Epithelial cell of proximal tubule (primary cell): ENCODE data around the gene TFDP1. TPM values are rescaled to one million over a fixed set of nuclear protein-coding genes. Genes with fewer than 3 reads are reported as not detected.

Experiments used
- DNase-seq: peaks from one replicate; pipeline ENCODE4 v3.0.0-alpha.2; 2011; ENCODE audit warnings: low read depth
- H3K4me3 ChIP-seq: 2 replicates; pipeline ENCODE4 v1.5.1; 2011; ENCODE audit warnings: low read depth, mild to moderate bottlenecking, low read length
- total RNA-seq: library from RNA; depleted of rRNA; stranded (reverse); fragments of >200 nt; gene quantifications from 2 replicates; pipeline ENCODE4 v1.2.3, GENCODE V29; 2015
- TF ChIP-seq, protein P1 (sequence below): conservative IDR thresholded peaks from 2 replicates; pipeline ENCODE4 v1.5.1; 2012; ENCODE audit warnings: low read depth, mild to moderate bottlenecking, low read length

Gene TFDP1
- total RNA-seq, 1 donor from 2014 or later, result 105 TPM

DNA sequence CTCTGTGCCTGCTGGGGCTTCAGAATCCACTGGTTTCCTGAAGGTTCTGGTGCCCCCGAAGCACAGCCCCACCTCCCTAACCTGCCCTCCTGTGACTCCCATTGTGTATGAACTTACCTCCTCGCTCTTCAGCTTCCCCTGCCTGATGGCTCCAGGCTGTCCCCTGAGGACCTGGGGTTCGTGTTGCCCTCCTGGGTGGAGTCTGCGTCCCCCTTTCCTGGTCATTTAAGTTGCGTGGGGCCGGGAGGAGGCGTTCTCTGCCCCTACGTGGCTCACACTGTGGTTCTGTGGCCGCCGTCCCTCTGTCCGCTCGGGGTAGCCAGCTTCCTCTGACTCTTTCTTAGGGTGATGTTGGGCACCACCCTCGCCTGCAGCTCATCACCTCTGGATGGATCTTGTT, 13.9 kb downstream of the TFDP1 start:
- no peak for DNase-seq
- H3K4me3 ChIP-seq, result no peak overlapping the region
- TF ChIP-seq, protein P1, sequence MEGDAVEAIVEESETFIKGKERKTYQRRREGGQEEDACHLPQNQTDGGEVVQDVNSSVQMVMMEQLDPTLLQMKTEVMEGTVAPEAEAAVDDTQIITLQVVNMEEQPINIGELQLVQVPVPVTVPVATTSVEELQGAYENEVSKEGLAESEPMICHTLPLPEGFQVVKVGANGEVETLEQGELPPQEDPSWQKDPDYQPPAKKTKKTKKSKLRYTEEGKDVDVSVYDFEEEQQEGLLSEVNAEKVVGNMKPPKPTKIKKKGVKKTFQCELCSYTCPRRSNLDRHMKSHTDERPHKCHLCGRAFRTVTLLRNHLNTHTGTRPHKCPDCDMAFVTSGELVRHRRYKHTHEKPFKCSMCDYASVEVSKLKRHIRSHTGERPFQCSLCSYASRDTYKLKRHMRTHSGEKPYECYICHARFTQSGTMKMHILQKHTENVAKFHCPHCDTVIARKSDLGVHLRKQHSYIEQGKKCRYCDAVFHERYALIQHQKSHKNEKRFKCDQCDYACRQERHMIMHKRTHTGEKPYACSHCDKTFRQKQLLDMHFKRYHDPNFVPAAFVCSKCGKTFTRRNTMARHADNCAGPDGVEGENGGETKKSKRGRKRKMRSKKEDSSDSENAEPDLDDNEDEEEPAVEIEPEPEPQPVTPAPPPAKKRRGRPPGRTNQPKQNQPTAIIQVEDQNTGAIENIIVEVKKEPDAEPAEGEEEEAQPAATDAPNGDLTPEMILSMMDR, result no peak

DNA sequence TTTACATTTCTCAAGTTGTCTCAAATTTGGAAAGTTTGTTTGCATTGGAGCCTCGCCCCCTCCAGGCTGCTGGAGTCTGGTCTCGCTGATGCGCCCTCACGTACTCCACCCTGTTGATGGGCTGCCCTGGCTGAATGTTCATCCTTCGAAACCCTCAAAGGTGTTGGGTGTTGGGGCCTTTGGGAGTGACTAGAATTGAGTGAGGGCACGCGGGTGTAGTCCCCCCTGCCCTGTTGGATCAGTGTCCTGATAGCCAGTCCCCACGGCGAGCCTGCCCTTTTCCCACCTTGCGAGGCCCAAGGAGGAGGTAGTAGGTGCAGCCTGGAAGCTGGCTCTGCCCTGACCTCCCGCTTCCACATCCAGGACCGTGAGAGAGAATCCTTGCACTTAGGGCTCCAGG, 14.8 kb downstream of the TFDP1 start:
- no peak for DNase-seq
- no peak overlapping the region for H3K4me3 ChIP-seq
- TF ChIP-seq, protein P1, result no peak

- no peak for DNase-seq
- TF ChIP-seq, protein P1, result no peak
- no peak overlapping the region for H3K4me3 ChIP-seq
These were observed 16.9 kb downstream of the TFDP1 start for GRCh38 chr13:113601166-113602070.

DNA sequence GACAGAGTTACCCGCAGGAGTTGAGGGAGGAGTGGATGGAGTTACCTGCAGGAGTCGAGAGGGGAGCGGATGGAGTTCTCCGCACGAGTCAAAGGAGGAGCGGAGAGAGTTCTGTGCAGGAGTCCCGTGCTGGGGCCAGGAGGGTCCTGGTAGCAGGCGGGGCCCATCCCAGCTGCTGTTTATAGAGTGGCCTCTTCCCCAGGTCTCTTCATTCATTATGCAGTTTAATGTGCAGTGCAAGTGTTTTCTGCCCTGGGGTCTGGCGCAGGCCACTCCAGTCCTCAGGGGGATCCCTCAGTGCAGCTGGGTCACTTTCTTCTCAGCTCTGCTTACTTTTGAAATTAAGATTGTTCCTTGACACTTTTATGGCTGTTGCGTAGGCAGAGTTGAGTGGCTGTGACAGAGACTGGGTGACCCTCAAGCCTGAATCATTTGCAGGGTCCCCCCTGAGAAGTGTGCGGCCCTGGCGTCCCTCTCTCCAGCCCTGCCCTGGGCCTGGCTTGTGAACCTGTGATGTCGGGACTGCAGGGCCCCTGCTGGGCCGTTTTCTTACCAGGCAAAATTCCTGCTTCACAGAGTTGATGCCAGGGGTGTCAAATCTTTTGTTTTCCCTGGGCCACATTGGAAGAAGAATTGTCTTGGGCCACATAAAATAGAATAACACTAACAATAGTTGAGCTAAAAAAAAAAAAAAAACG, 17.9 kb downstream of the TFDP1 start:
- TF ChIP-seq, protein P1, result no peak
- H3K4me3 ChIP-seq, result no peak overlapping the region
- DNase-seq, result no peak

GRCh38 chr13:113603116-113603710, 18.7 kb downstream of the TFDP1 start:
- H3K4me3 ChIP-seq, result no peak overlapping the region
- TF ChIP-seq, protein P1, result no peak
- no peak for DNase-seq

DNA sequence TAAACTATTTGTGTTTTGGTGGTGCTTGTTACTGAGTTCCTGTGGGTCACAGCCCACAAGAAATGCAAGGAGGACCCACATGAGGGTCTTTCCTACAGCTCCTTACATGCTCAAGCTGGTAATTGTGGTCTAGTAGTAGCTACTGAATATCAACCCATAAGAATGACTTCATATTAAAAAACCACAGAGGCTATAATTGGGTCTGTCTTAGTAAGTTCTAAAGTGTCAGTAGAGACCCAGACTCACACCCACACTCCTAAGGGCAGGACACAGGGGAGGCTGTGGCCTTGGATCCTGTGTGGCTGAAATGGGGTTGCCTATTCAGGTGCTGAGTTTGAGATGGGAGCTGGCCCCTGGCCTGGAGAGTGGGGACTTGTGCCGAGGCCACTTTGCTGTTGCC, 19.6 kb downstream of the TFDP1 start:
- DNase-seq, result no peak
- no peak overlapping the region for H3K4me3 ChIP-seq
- TF ChIP-seq, protein P1, result no peak
